ENCODE results near the gene LIN52.

Gene LIN52

DNA sequence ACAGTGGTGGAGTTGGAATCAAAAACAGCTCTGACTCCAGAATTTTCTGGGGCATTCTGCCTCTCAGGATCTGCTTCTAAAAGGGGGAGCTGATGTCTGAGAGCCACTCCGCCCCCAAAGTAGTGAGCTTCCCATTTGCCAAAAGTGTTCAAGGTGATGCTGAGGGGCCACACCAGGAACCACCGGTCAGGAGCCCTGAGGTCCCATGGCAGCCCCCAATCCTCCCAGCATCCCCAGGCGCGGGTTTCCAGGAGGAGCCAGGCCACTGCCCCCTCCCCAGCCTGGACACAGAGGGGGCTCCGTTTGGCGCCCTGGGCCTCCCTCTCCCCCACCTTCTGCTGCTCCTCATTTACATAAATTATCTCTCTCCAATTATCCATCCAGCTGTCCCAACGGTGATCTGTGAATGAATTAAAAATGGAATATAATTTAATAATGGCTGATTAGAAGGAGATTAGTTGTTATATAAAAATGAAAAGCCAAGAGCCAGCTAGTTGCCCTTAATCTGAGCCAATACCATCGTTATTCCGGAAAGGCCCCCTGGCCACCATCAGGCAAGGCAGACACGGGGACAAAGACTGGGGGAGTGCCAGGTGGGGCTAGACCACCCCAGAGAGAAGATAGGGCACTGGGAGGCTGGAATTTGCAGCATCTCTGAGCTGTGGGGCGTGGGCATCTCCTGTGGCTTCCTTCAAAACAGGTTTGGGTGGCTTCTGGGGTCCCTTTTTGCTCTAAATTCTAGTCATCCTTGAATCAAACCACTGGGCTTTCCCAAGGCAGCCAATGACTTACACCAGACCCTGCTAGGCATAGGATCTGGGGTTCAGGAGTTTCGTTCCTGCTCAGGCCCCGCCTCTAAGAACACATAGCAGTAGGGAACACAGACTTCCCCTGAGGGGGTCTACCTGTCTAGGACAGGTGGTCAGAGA, 134.8 kb downstream of the LIN52 start:
- H3K4ac ChIP-seq (ENCODE audit: low read depth, low read length), result no peak overlapping the region
- no peak overlapping the region for H2BK5ac ChIP-seq (ENCODE audit: low read depth, low read length, poor library complexity)
- no peak overlapping the region for H3K23ac ChIP-seq (ENCODE audit: low read length)
- H3K36me3 ChIP-seq (ENCODE audit: control insufficient read depth in 1 of 2, insufficient read depth in 2 of 2, low read length in 2 of 2), result no peaks in the 10 kb centered on the region
- no peak overlapping the region for H4K91ac ChIP-seq (ENCODE audit: low read depth, low read length)
- no peak for DNase-seq
- H3K79me2 ChIP-seq (ENCODE audit: control insufficient read depth, insufficient read depth, low read length, poor library complexity), result no peaks in the 10 kb centered on the region
- no peaks in the 10 kb centered on the region for H3K79me1 ChIP-seq (ENCODE audit: low read length)
- H3K4me2 ChIP-seq (ENCODE audit: low read length), result no peak overlapping the region
- no peak overlapping the region for H3K14ac ChIP-seq (ENCODE audit: low read length)
- no peak overlapping the region for H2AK5ac ChIP-seq (ENCODE audit: low read length)
- no peak overlapping the region for H2BK12ac ChIP-seq (ENCODE audit: low read length)
- H4K12ac ChIP-seq (ENCODE audit: low read depth, low read length), result no peak overlapping the region
- no peak overlapping the region for H2AFZ ChIP-seq (ENCODE audit: insufficient read depth, low read length, poor library complexity)
- no peak overlapping the region for H3K4me3 ChIP-seq (ENCODE audit: low read depth, low read length)
- no peak overlapping the region for H3K27ac ChIP-seq (ENCODE audit: low read depth, low read length)
- H2BK120ac ChIP-seq (ENCODE audit: insufficient read depth, low read length, poor library complexity), result no peak overlapping the region
- H4K8ac ChIP-seq (ENCODE audit: low read depth, low read length), result no peak overlapping the region
- H3K18ac ChIP-seq (ENCODE audit: low read length), result no peak overlapping the region
- H3K9me3 ChIP-seq (ENCODE audit: insufficient read depth, low read depth, low read length), result no peaks in the 10 kb centered on the region
- peaks cover 2 to 3% of the 10 kb centered on the region in 2 experiments for H3K4me1 ChIP-seq (ENCODE audit: control insufficient read depth in 1 of 2, insufficient read depth in 2 of 2, low read length in 2 of 2)
- WGBS (ENCODE audit: extremely low coverage, insufficient coverage, insufficient read length), result no CpG with 5 or more reads among the region's 13 CpGs
- no peaks in the 10 kb centered on the region for H3K27me3 ChIP-seq (ENCODE audit: insufficient read depth, low read length)
- no peak overlapping the region for H3K9ac ChIP-seq (ENCODE audit: low read length)

DNA sequence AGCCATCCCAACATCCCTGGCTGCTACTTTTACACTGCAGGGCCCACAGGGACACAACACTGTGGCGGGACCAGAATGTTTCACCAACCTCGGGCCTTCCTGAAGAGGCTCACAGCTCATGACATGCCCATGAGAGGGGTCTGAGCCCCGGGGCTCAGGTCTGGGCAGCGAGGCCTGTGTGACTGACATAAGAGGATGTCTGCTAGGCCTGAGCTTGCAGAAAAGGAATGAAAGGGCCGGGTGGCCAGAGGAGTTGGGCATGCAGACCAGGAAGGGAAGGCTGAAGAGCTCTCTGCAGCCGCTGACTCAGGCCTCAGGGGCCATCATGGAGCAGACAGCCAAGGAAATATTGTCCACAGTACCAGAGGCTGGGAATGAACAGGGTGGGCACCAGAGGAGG, 136.2 kb downstream of the LIN52 start:
- H3K27ac ChIP-seq (ENCODE audit: low read depth, low read length), result no peak overlapping the region
- no peak overlapping the region for H4K12ac ChIP-seq (ENCODE audit: low read depth, low read length)
- no peak overlapping the region for H3K4ac ChIP-seq (ENCODE audit: low read depth, low read length)
- no peak overlapping the region for H3K14ac ChIP-seq (ENCODE audit: low read length)
- H3K4me3 ChIP-seq (ENCODE audit: low read depth, low read length), result no peak overlapping the region
- H3K36me3 ChIP-seq (ENCODE audit: control insufficient read depth in 1 of 2, insufficient read depth in 2 of 2, low read length in 2 of 2), result no peaks in the 10 kb centered on the region
- no peak overlapping the region for H4K91ac ChIP-seq (ENCODE audit: low read depth, low read length)
- H3K79me1 ChIP-seq (ENCODE audit: low read length), result no peaks in the 10 kb centered on the region
- H2BK12ac ChIP-seq (ENCODE audit: low read length), result no peak overlapping the region
- H3K4me2 ChIP-seq (ENCODE audit: low read length), result no peak overlapping the region
- H3K27me3 ChIP-seq (ENCODE audit: insufficient read depth, low read length), result no peaks in the 10 kb centered on the region
- H3K9ac ChIP-seq (ENCODE audit: low read length), result no peak overlapping the region
- no peak for DNase-seq
- no peak overlapping the region for H4K8ac ChIP-seq (ENCODE audit: low read depth, low read length)
- H3K4me1 ChIP-seq (ENCODE audit: control insufficient read depth in 1 of 2, insufficient read depth in 2 of 2, low read length in 2 of 2), result peaks cover 2 to 3% of the 10 kb centered on the region in 2 experiments
- WGBS (ENCODE audit: extremely low coverage, insufficient coverage, insufficient read length), result no CpG with 5 or more reads among the region's 6 CpGs
- no peaks in the 10 kb centered on the region for H3K79me2 ChIP-seq (ENCODE audit: control insufficient read depth, insufficient read depth, low read length, poor library complexity)
- H3K23ac ChIP-seq (ENCODE audit: low read length), result no peak overlapping the region
- H2BK120ac ChIP-seq (ENCODE audit: insufficient read depth, low read length, poor library complexity), result no peak overlapping the region
- H2BK5ac ChIP-seq (ENCODE audit: low read depth, low read length, poor library complexity), result no peak overlapping the region
- no peaks in the 10 kb centered on the region for H3K9me3 ChIP-seq (ENCODE audit: insufficient read depth, low read depth, low read length)
- no peak overlapping the region for H3K18ac ChIP-seq (ENCODE audit: low read length)
- no peak overlapping the region for H2AK5ac ChIP-seq (ENCODE audit: low read length)
- H2AFZ ChIP-seq (ENCODE audit: insufficient read depth, low read length, poor library complexity), result no peak overlapping the region

DNA sequence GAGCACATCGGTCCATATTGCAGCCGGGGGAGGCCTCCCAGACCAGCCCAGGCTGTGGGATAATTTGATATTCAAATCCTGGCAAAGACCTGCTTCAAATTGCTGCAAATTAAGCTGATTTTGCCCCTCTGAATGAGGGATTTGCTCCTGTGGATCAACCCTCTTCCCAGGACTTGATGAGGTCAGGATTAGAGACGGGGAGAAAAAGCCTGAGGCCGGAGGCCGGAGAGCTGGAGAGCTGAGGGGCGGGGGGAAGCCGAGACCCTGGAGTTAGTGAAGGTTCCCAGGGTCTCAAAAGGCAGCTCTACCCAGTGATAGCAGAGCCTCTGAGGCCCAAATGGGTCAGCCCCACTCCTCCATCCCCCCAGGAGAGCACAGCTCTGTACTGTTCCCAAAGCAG, 137.0 kb downstream of the LIN52 start:
- H3K4ac ChIP-seq (ENCODE audit: low read depth, low read length), result no peak overlapping the region
- H3K4me2 ChIP-seq (ENCODE audit: low read length), result no peak overlapping the region
- no peaks in the 10 kb centered on the region for H3K9me3 ChIP-seq (ENCODE audit: insufficient read depth, low read depth, low read length)
- H2BK120ac ChIP-seq (ENCODE audit: insufficient read depth, low read length, poor library complexity), result no peak overlapping the region
- H2AK5ac ChIP-seq (ENCODE audit: low read length), result no peak overlapping the region
- H4K91ac ChIP-seq (ENCODE audit: low read depth, low read length), result no peak overlapping the region
- no peak overlapping the region for H3K27ac ChIP-seq (ENCODE audit: low read depth, low read length)
- H2AFZ ChIP-seq (ENCODE audit: insufficient read depth, low read length, poor library complexity), result no peak overlapping the region
- no peak overlapping the region for H3K4me3 ChIP-seq (ENCODE audit: low read depth, low read length)
- no peak overlapping the region for H4K12ac ChIP-seq (ENCODE audit: low read depth, low read length)
- no peak overlapping the region for H3K18ac ChIP-seq (ENCODE audit: low read length)
- no peak overlapping the region for H3K9ac ChIP-seq (ENCODE audit: low read length)
- peaks cover 2 to 3% of the 10 kb centered on the region in 2 experiments for H3K4me1 ChIP-seq (ENCODE audit: control insufficient read depth in 1 of 2, insufficient read depth in 2 of 2, low read length in 2 of 2)
- WGBS (ENCODE audit: extremely low coverage, insufficient coverage, insufficient read length), result no CpG with 5 or more reads among the region's 7 CpGs
- H2BK5ac ChIP-seq (ENCODE audit: low read depth, low read length, poor library complexity), result no peak overlapping the region
- no peak overlapping the region for H4K8ac ChIP-seq (ENCODE audit: low read depth, low read length)
- no peak overlapping the region for H3K14ac ChIP-seq (ENCODE audit: low read length)
- no peak overlapping the region for H2BK12ac ChIP-seq (ENCODE audit: low read length)
- no peaks in the 10 kb centered on the region for H3K36me3 ChIP-seq (ENCODE audit: control insufficient read depth in 1 of 2, insufficient read depth in 2 of 2, low read length in 2 of 2)
- no peak overlapping the region for H3K23ac ChIP-seq (ENCODE audit: low read length)
- H3K27me3 ChIP-seq (ENCODE audit: insufficient read depth, low read length), result no peaks in the 10 kb centered on the region
- no peaks in the 10 kb centered on the region for H3K79me2 ChIP-seq (ENCODE audit: control insufficient read depth, insufficient read depth, low read length, poor library complexity)
- no peaks in the 10 kb centered on the region for H3K79me1 ChIP-seq (ENCODE audit: low read length)
- DNase-seq, result no peak

DNA sequence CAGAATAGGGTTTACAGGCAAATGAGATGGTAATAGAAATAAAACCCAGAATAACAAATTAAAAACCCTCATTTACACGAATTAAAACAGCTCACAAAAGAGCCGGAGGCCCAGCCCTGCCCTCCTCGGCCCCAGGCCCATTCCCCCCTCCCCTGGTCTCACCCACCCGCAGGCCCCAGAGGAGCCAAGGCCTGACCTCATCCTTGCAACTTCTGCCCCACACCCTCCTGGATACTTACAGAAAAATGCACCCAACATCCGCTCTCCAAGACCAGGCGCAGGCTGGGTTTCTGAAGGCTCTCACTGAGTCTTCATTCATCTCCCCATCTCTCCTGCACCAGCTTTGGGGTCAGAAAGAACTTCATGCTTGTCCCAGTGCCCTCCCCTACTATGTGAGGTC, 138.3 kb downstream of the LIN52 start:
- WGBS (ENCODE audit: extremely low coverage, insufficient coverage, insufficient read length), result no CpG with 5 or more reads among the region's 6 CpGs
- Histone ChIP-seq H4K12ac (ENCODE audit: low read depth, low read length) (no peak overlapping the region), H3K27me3 (ENCODE audit: insufficient read depth, low read length) (no peaks in the 10 kb centered on the region), H2AK5ac (ENCODE audit: low read length) (no peak overlapping the region), H3K9me3 (ENCODE audit: insufficient read depth, low read depth, low read length) (no peaks in the 10 kb centered on the region), H3K9ac (ENCODE audit: low read length) (no peak overlapping the region), H4K8ac (ENCODE audit: low read depth, low read length) (no peak overlapping the region), H4K91ac (ENCODE audit: low read depth, low read length) (no peak overlapping the region), H3K4me2 (ENCODE audit: low read length) (no peak overlapping the region), H3K79me2 (ENCODE audit: control insufficient read depth, insufficient read depth, low read length, poor library complexity) (no peaks in the 10 kb centered on the region), H2BK12ac (ENCODE audit: low read length) (no peak overlapping the region), H3K4ac (ENCODE audit: low read depth, low read length) (no peak overlapping the region), H2BK5ac (ENCODE audit: low read depth, low read length, poor library complexity) (no peak overlapping the region), H3K23ac (ENCODE audit: low read length) (no peak overlapping the region), H3K36me3 (ENCODE audit: control insufficient read depth in 1 of 2, insufficient read depth in 2 of 2, low read length in 2 of 2) (no peaks in the 10 kb centered on the region), H3K79me1 (ENCODE audit: low read length) (no peaks in the 10 kb centered on the region), H3K14ac (ENCODE audit: low read length) (no peak overlapping the region), H2AFZ (ENCODE audit: insufficient read depth, low read length, poor library complexity) (no peak overlapping the region), H3K18ac (ENCODE audit: low read length) (no peak overlapping the region), H3K4me1 (ENCODE audit: control insufficient read depth in 1 of 2, insufficient read depth in 2 of 2, low read length in 2 of 2) (peaks cover 0 to under 1% of the 10 kb centered on the region in 2 experiments), H2BK120ac (ENCODE audit: insufficient read depth, low read length, poor library complexity) (no peak overlapping the region), H3K4me3 (ENCODE audit: low read depth, low read length) (no peak overlapping the region), H3K27ac (ENCODE audit: low read depth, low read length) (no peak overlapping the region)
- DNase-seq, result no peak
